Pancreas (tissue), 10 donors: ENCODE results near the gene WNK2. TPM values are rescaled to one million over a fixed set of nuclear protein-coding genes. Genes with fewer than 3 reads are reported as not detected.

ENCODE experiments used
- ATAC-seq, 4 donors: fragments of 200-7000 bp; cut with Tn5 transposase; one replicate each; pipeline versions ENCODE4 v1.8.0 to v1.9.1; 2020; ENCODE audit warnings: mild to moderate bottlenecking in 4 of 4, moderate library complexity in 4 of 4
- DNase-seq, 6 donors: peaks; one replicate each; pipeline ENCODE4 v3.0.0-alpha.2; 2020
- FAIRE-seq: peaks from 2 replicates; lab custom pipeline; 2012; peaks lifted over from hg19 to GRCh38; lab: Jason Lieb, UNC
- H3K27ac ChIP-seq, 4 donors: fragments of 200-600 bp; sonication (generic); 1 replicate in 3 of 4; 2 replicates in 1 of 4; pipeline versions ENCODE4 v1.5.0 to v1.8.0; 2020
- H3K27me3 ChIP-seq, 4 donors: fragments of 200-600 bp; one replicate each; pipeline ENCODE4 v1.8.0; 2021
- H3K36me3 ChIP-seq, 3 donors: fragments of 200-600 bp; sonication (generic) in 1 of 3; one replicate each; pipeline versions ENCODE4 v1.5.0 to v1.8.0; 2020 to 2021
- H3K4me1 ChIP-seq, 3 donors: fragments of 200-600 bp; one replicate each; pipeline ENCODE4 v1.8.0; 2021
- H3K4me3 ChIP-seq, 4 donors: fragments of 200-600 bp; sonication (generic) in 2 of 4; one replicate each; pipeline versions ENCODE4 v1.5.0 to v1.8.0; 2020 to 2021
- H3K9me3 ChIP-seq, 4 donors: fragments of 200-600 bp; one replicate each; pipeline ENCODE4 v1.8.0; 2021
- CTCF ChIP-seq, 4 donors: fragments of 200-600 bp; sonication (generic) in 3 of 4; IDR thresholded peaks; one replicate each; pipeline versions ENCODE4 v1.5.0 to v1.8.0; 2021; ENCODE audit warnings: antibody characterized with exemption in 4 of 4
- WGBS, 2 donors: extraction: QIAGEN DNeasy Blood & Tissue Kit; methylation state at CpG; one replicate each; pipeline ENCODE4 v1.1.7; 2013; 5-methylcytosine and 5-hydroxymethylcytosine counted together
- intact Hi-C, 3 donors: fragments of 100-400 bp; cut with DNase I; formaldehyde crosslinking; loops; one replicate each; pipeline versions ENCODE4 v1.11.1 to v1.14.2; 2022
- polyA plus RNA-seq, 2 donors: library from polyadenylated mRNA; stranded (reverse); fragments of 200-250 nt; gene quantifications; one replicate each; pipeline ENCODE4 v1.2.3, GENCODE V29; 2013
- total RNA-seq, 6 donors: library from RNA; stranded (reverse); fragmentation: NEBNext Ultra II Directional in 4 of 6; extraction: Animal tissue kit (Norgen Biotek cat#: 25700) in 4 of 6; gene quantifications; one replicate each; pipeline versions ENCODE4 v1.2.1 to v1.2.4, GENCODE V29; 2021 to 2023
- donor health status: healthy with polysubstance abuse.
- donor health status: DM: no; HTN: no; CAD: no; lungs with moderate emphysema.
- donor health status: DM: no; HTN: no; CAD: no.
- donor health status: control.
- donor health status: control.
- donor health status: Bipolar disorder and iron deficiency.
- donor health status: DM: yes; HTN: yes; CAD: no.
- donor health status: DM: no; HTN: no; CAD: no.
- donor health status: DM: no; HTN: no; CAD: no.
- donor health status: DM: yes; HTN: yes; CAD: no.

The WNK2 gene
- total and polyA plus RNA-seq, 8 donors = 53.5 to 121 (median 89.4) TPM

- DNase-seq (no peak), FAIRE-seq (no peak), ATAC-seq (no peak)
- H3K4me1 ChIP-seq = no peaks in the 10 kb centered on the region
- H3K4me3 ChIP-seq = no peak overlapping the region
- no peak overlapping the region for H3K27ac ChIP-seq
- intact Hi-C loops = no loop called here
- 76 to 78% methylated on average over 9 of the region's 9 CpGs for WGBS, 2 donors
- no peak for TF ChIP-seq CTCF (IDR thresholded peaks at IDR 0.05)
- H3K27me3 ChIP-seq = no peaks in the 10 kb centered on the region
- peaks cover 0 to 3% (median 0%) of the 10 kb centered on the region in 3 donors for H3K36me3 ChIP-seq
- H3K9me3 ChIP-seq = no peaks in the 10 kb centered on the region
Observed at GRCh38 chr9:93326056-93326455, 142.1 kb downstream of the WNK2 start.

- Histone ChIP-seq H3K9me3 (no peaks in the 10 kb centered on the region), H3K27me3 (no peaks in the 10 kb centered on the region), H3K4me3 (no peak overlapping the region), H3K4me1 (no peaks in the 10 kb centered on the region), H3K36me3 (no peaks in the 10 kb centered on the region), H3K27ac (no peak overlapping the region)
- DNase-seq (peak in 1 of 6 donors; percentile 27), FAIRE-seq (no peak), ATAC-seq (no peak)
- WGBS, 2 donors = 89 to 92% methylated on average over 13 of the region's 13 CpGs
- no peak for TF ChIP-seq CTCF (IDR thresholded peaks at IDR 0.05)
- intact Hi-C loops = no loop called here
Observed at GRCh38 chr9:93326654-93327053, 142.7 kb downstream of the WNK2 start.

GRCh38 chr9:93329629-93330280 lies 145.8 kb downstream of the WNK2 start:
- H3K27me3 ChIP-seq = no peaks in the 10 kb centered on the region
- intact Hi-C loops = no loop called here
- no peak overlapping the region for H3K27ac ChIP-seq
- no peak overlapping the region for H3K4me3 ChIP-seq
- DNase-seq (no peak), ATAC-seq (peak in 1 of 4 donors; percentile 41), FAIRE-seq (no peak)
- H3K4me1 ChIP-seq = no peaks in the 10 kb centered on the region
- no peaks in the 10 kb centered on the region for H3K36me3 ChIP-seq
- WGBS, 2 donors = 62 to 65% methylated on average over 7 of the region's 7 CpGs
- no peaks in the 10 kb centered on the region for H3K9me3 ChIP-seq
- TF ChIP-seq CTCF (IDR thresholded peaks at IDR 0.05) = no peak

- DNase-seq = no peak
Observed at GRCh38 chr9:93332317-93332716, 148.4 kb downstream of the WNK2 start.

More at GRCh38 chr9:93332317-93332716, 148.4 kb downstream of the WNK2 start:
- no peaks in the 10 kb centered on the region for H3K27me3 ChIP-seq
- no peak for ATAC-seq
- TF ChIP-seq CTCF (IDR thresholded peaks at IDR 0.05) = no peak
- no peak overlapping the region for H3K27ac ChIP-seq
- 65 to 81% methylated on average over 4 of the region's 4 CpGs for WGBS, 2 donors
- FAIRE-seq = no peak
- no peaks in the 10 kb centered on the region for H3K4me1 ChIP-seq
- H3K4me3 ChIP-seq = no peak overlapping the region
- H3K36me3 ChIP-seq = no peaks in the 10 kb centered on the region
- intact Hi-C loops = no loop called here
- H3K9me3 ChIP-seq = no peaks in the 10 kb centered on the region
